COR-L47 (cell line): Measurements from ENCODE around the gene LENG9.
A peak's percentile ranks its signal among the peaks of the same experiment; 100 is the strongest.
"Not testable (repeated sequence)": the region's sequence is repeated elsewhere in the genome, so short reads cannot be mapped to it uniquely, and the experiment has no call there.

ENCODE experiments used
- DNase-seq: peaks from one replicate; lab custom pipeline; 2025; lab: John Stamatoyannopoulos, UW

Gene LENG9

GRCh38 chr19:54463531-54464043 is at the start of gene LENG9:
Gene LENG9, minus strand, starts transcription at chr19:54463778. Its CDS starts 252 bp downstream, at chr19:54463526.
- DNase-seq, result peak; percentile 92

GRCh38 chr19:54509200-54509940 is 45.8 kb upstream of the LENG9 start:
- DNase-seq, result not testable (repeated sequence)

DNA sequence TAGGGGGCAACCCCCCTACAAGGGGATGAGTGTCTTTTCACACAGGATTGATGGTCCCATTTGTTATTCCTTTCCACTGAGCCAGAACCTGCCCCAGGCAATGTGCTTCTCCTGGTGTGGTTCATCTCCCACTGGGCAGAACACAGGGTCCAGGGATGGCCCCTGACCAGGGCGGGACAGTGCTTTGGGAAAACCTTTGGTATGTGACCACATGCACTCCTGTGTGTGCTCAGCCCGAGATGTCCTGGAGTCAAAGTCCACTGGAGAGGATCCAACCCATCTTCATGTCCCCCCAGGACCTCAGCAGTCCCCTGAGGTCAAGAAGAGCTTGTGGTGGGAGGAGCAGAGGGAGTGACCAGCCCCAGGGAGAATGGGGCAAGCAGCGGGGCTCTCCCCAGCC is 44.9 kb upstream of the LENG9 start:
- not testable (repeated sequence) for DNase-seq

GRCh38 chr19:54507824-54508223 is 44.2 kb upstream of the LENG9 start:
- DNase-seq, result no peak

DNA sequence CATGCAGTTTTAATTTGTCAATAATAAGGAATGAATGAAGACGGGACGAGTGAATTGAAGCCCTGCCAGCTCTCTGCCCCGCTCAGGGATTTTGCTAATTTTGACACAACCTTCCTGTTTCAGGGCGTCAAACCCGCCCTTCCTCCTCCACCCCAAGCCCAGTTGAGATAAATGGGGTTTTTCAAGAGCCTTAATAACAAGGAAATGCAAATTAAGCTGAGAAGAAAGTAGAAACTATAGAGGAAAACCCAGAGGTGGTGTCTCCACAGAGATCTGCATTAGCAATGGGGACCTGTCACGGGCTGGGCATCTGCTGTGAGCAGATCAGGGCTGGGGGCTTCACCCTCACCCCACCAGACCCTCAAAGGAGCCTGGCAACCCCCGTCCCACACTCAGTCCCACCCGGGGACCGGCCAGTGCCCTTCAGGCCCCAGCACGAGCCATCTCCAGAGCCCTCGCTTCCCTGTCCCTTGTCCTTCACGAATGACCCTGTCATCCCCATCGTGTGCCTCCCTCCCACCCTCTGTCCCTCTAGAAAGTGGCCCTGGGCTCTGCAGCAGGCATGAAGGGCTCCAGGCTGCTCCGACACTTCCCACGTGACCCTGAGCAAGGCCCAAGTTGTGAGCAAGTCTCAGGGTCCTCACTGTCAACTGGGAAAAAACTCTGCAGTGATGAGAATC is 43.6 kb upstream of the LENG9 start:
- DNase-seq, result not testable (repeated sequence)

GRCh38 chr19:54506079-54506478 is 42.5 kb upstream of the LENG9 start:
- no peak for DNase-seq

DNA sequence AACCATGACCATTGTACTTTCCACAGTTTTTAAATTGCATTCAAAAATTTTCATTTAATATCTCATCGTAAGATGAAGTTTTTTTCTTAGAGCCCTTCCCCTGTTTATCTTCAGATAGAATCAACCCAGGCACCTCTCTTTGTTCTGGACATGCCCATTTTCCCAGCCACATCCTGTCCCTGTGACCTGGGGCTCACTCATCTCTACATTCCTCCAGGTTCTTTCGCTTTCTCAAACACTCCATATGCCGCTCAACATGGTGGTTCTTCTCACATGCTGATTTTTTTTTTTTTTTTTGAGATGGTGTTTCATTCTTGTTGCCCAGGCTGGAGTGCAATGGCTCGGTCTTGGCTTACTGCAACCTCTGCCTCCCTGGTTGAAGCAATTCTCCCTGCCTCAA is 42.0 kb upstream of the LENG9 start:
- DNase-seq, result not testable (repeated sequence)

DNA sequence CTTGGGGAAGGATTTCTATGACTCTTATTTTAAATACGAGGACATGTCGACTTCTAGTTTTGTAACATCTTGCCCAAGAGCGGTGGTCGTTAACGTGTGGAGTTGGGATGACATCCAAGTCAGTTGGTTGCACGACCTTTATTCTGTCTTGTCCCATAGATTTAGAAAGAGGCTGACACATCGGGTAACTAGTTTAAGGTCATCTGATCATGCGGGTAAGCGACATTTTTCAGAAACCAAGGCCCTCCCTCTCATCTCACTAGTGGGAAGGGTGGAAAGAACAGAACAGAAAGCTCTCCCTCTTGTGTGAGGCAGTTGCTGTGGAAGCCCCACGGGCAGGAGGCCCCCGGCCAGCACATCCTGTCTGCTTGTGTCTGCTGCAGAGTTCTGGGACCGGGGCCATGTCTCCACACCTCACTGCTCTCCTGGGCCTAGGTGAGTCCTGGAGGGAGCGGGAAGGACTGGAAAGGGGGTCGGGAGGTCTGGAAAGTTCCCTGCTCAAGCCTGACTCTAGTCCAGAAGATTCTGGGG is 39.0 kb upstream of the LENG9 start, which contains the start of gene LAIR2:
LAIR2 (plus strand) TSS at position 314 of the 531 bp plus-strand sequence; CDS start at position 402, 88 bp downstream.
- peak; percentile 8 for DNase-seq

- not testable (repeated sequence) for DNase-seq
Measured at GRCh38 chr19:54498451-54498772, 34.8 kb upstream of the LENG9 start.

- not testable (repeated sequence) for DNase-seq
Measured at GRCh38 chr19:54497747-54498450, 34.3 kb upstream of the LENG9 start.

- DNase-seq, result not testable (repeated sequence)
Measured at GRCh38 chr19:54495284-54495683, 31.7 kb upstream of the LENG9 start.

DNA sequence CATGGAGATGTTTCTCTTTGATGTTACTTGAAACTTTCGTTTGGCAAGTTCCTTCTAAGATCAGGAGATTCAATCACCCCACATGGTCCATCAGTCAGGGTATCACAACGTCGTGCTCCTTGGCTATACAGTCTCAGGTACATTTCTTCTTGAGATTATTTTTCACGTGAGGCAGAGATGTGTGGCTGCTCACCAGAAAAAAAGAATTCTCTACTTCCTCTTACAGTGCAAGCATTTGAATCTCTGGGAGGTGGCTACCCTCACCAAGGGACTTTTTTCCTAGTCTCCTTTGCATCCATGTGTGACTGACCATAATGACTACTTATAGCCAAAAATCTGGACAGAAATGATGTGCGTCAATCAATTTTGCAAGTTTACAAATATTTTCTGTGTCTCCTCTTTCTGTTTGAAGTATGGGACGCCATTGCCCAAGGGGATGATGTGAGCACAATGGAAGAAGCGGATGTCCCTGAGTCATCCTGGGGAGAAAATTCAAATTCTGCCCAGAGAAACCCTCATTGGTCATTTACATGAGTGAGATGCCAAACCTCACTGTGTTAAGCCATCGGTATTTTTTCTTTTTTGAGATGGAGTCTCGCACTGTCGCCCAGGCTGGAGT is 30.5 kb upstream of the LENG9 start:
- DNase-seq, result no peak

DNA sequence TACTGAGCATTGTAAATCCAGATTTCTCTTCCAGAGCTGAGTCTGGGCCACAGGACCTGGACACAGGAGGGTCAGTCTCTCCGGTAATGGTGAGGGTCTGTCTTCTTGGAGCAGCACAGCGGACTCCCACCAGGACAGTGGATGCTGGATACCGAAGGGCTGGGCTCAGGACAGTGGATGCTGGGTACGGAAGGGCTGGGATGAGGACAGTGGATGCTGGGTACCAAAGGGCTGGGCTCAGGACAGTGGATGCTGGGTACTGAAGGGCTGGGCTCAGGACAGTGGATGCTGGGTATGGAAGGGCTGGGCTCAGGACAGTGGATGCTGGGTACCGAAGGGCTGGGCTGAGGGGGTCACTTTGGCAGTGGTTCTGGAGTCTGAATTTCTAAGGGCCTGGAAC is 29.5 kb upstream of the LENG9 start:
- DNase-seq, result not testable (repeated sequence)

DNA sequence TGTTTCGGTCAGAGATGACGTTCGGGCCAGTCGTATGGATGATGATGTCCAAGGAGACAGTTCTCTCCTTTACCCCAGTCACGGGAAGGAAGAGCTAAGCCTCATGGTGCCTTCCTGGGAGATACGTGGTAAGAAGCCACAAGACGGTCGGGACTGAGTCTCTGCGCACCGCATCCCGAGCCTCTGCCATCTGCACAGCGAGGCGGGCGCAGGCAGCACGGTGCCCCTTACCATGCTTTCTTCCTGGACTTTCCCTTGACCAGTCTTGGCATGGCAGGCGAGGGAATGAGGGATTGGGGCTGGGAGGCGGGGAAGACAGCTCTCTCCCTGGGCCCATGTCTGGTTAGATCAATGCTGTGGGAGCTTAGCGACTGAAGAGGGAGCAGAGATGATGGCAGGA is 29.0 kb upstream of the LENG9 start:
- DNase-seq, result no peak

- no peak for DNase-seq
Measured at GRCh38 chr19:54489766-54490165, 26.2 kb upstream of the LENG9 start.

DNA sequence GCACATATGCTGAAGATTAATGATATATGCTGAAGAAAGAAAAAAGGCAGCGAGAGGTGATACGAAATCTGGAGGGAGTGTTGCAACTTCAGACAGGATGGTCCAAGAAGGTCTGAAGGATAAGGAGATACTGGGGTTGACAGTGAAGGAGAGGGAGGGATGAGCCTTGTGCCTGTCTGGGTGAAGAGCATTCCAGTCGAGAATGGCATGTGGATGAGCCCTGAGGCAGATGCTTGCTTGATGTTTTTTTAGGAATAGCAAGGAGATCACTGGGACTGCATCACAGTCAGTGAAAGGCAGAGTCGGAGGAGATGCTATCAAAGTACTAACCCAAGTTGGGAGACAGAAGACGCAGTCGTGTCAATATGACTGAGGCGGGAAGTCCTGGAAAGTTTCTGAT is 25.8 kb upstream of the LENG9 start:
- no peak for DNase-seq

DNA sequence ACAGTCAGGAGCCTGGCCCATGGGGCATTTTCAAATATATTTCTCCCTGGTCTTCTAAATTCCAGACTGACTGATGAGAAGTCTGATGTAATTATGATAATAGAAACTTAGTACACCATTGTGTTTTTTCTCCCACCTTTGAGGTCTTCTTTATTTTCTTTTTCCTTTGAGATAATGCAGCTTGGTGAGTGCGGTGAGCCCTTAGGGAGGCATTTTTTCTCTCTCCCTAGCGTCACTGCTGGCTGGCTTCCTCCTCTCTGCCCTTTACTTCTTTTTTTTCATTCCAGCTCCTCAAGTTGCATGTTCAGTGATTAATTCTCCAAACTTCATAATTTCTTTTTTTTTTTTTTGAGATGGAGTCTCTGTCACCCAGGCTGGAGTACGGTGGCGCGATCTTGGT is 22.3 kb upstream of the LENG9 start:
- no peak for DNase-seq

- no peak for DNase-seq
Measured at GRCh38 chr19:54484451-54484850, 20.9 kb upstream of the LENG9 start.

GRCh38 chr19:54482889-54483288 is 19.3 kb upstream of the LENG9 start:
- DNase-seq, result no peak

DNA sequence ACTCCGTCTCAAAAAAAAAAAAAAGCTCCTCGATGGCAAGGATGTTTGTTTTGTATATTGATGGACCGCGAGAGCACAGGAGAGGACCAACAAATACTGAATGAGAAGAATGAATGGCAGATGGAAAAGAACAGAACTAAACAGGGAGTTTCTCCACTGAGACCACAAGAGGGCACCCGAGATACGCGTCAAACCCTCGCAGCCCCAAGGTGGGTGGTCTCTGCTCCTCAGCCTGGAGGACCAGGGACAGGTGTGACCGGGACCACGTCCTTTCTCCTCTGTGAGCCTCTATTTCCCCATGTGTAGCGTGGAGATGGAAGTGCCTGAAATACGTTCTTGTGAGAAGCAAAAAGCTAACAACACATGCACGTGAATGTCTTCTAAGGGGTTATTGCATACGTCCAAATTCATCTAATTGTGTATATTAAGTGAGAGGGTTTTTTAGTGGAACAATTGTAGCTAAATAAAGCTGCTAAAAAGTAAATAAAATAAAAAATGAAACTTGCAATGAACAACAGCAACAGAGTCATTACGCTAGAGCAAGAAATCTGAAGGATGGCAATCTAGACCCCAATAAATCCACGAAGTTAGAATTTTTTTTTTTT is 17.9 kb upstream of the LENG9 start:
- DNase-seq, result peak; percentile 35

GRCh38 chr19:54480051-54480450 is 16.5 kb upstream of the LENG9 start:
- no peak for DNase-seq
